ENCODE results near the gene RTF2. TPM values are rescaled to one million over a fixed set of nuclear protein-coding genes. Genes with fewer than 3 reads are reported as not detected.

RTF2 gene
- polyA plus RNA-seq, 1 donor from 2014 or later: 127 TPM

DNA sequence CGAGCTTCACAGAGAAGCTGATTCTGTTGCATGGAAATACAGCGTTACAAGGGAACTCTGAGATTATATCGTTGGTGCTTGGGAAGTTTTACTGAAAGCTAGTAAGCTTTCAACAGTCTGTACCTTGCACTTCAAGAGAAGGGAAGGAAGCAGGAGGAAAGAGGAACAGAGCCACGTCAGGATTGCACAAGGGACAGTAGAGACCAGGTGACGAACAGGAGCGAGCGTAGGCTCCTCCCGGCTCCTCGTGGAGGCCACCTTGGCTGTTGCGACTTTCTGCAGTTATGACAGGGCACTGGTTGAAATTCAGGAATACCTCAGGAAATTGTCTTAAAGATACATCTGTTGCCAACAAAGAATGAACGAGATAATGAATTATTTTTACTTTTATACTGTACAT is 18.8 kb downstream of the RTF2 start:
- no peaks in the 10 kb centered on the region for H3K9me2 ChIP-seq (ENCODE audit: insufficient read depth, low read length)
- no peak overlapping the region for H3K4me3 ChIP-seq (ENCODE audit: low read length)
- H3K79me2 ChIP-seq (replicated peaks; ENCODE audit: insufficient read depth, low read length): no peaks in the 10 kb centered on the region
- no peaks in the 10 kb centered on the region for H4K20me1 ChIP-seq (ENCODE audit: insufficient read depth)
- no peak overlapping the region for H3K4me2 ChIP-seq (ENCODE audit: low read length)
- no peak overlapping the region for H3K9ac ChIP-seq (ENCODE audit: low read length)
- H3F3A ChIP-seq (ENCODE audit: insufficient read depth, low read length, poor library complexity, severe bottlenecking): no peaks in the 10 kb centered on the region
- no peaks in the 10 kb centered on the region for H3K36me3 ChIP-seq (ENCODE audit: insufficient read depth, low read length)
- H2AFZ ChIP-seq (ENCODE audit: low read depth, low read length): no peak overlapping the region
- no peak for TF ChIP-seq TAF1 (IDR thresholded peaks at IDR 0.05; ENCODE audit: low read depth)
- TF ChIP-seq, protein P1, sequence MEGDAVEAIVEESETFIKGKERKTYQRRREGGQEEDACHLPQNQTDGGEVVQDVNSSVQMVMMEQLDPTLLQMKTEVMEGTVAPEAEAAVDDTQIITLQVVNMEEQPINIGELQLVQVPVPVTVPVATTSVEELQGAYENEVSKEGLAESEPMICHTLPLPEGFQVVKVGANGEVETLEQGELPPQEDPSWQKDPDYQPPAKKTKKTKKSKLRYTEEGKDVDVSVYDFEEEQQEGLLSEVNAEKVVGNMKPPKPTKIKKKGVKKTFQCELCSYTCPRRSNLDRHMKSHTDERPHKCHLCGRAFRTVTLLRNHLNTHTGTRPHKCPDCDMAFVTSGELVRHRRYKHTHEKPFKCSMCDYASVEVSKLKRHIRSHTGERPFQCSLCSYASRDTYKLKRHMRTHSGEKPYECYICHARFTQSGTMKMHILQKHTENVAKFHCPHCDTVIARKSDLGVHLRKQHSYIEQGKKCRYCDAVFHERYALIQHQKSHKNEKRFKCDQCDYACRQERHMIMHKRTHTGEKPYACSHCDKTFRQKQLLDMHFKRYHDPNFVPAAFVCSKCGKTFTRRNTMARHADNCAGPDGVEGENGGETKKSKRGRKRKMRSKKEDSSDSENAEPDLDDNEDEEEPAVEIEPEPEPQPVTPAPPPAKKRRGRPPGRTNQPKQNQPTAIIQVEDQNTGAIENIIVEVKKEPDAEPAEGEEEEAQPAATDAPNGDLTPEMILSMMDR (IDR thresholded peaks at IDR 0.05; ENCODE audit: poor library complexity, severe bottlenecking): no peak
- no peak for TF ChIP-seq EZH2 (IDR thresholded peaks at IDR 0.05; ENCODE audit: borderline replicate concordance, insufficient read depth, low read length, poor library complexity, severe bottlenecking)
- TF ChIP-seq EP300 (conservative IDR thresholded peaks at IDR 0.05; ENCODE audit: poor library complexity, severe bottlenecking): no peak
- TF ChIP-seq, protein P2, sequence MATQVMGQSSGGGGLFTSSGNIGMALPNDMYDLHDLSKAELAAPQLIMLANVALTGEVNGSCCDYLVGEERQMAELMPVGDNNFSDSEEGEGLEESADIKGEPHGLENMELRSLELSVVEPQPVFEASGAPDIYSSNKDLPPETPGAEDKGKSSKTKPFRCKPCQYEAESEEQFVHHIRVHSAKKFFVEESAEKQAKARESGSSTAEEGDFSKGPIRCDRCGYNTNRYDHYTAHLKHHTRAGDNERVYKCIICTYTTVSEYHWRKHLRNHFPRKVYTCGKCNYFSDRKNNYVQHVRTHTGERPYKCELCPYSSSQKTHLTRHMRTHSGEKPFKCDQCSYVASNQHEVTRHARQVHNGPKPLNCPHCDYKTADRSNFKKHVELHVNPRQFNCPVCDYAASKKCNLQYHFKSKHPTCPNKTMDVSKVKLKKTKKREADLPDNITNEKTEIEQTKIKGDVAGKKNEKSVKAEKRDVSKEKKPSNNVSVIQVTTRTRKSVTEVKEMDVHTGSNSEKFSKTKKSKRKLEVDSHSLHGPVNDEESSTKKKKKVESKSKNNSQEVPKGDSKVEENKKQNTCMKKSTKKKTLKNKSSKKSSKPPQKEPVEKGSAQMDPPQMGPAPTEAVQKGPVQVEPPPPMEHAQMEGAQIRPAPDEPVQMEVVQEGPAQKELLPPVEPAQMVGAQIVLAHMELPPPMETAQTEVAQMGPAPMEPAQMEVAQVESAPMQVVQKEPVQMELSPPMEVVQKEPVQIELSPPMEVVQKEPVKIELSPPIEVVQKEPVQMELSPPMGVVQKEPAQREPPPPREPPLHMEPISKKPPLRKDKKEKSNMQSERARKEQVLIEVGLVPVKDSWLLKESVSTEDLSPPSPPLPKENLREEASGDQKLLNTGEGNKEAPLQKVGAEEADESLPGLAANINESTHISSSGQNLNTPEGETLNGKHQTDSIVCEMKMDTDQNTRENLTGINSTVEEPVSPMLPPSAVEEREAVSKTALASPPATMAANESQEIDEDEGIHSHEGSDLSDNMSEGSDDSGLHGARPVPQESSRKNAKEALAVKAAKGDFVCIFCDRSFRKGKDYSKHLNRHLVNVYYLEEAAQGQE (IDR thresholded peaks at IDR 0.05; ENCODE audit: borderline replicate concordance): no peak
- no peak for TF ChIP-seq MXI1 (conservative IDR thresholded peaks at IDR 0.05; ENCODE audit: poor library complexity, severe bottlenecking)
- TF ChIP-seq SMC3 (conservative IDR thresholded peaks at IDR 0.05; ENCODE audit: poor library complexity): no peak
- TF ChIP-seq RAD21 (conservative IDR thresholded peaks at IDR 0.05): no peak
- TF ChIP-seq POLR2AphosphoS5 (IDR thresholded peaks at IDR 0.05): no peak
- no peak overlapping the region for H3K27ac ChIP-seq (ENCODE audit: low read length)
- H3K9me3 ChIP-seq (ENCODE audit: low read length): no peaks in the 10 kb centered on the region
- H3K27me3 ChIP-seq (ENCODE audit: insufficient read depth, low read depth, low read length): no peaks in the 10 kb centered on the region

DNA sequence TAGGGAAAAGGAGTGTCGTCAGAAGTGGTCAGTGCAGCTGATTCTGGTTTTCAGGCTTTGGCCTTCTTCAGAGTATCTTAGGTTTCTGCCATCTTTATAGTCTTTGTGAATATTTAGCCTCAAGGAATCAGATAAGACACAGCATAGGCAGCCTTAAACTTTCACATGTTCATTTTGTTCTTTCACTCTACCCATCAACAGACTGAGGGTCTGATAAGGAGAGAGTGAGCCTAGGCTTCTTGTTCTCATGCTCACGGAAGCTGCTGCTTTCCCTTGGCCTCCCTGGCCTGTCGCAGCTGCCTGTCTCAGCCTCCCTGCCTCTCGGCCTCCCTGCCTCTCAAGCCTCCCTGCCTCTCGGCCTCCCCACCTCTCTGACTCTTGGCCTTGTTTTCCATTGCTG is 20.1 kb downstream of the RTF2 start:
- Histone ChIP-seq H3K27ac (ENCODE audit: low read length) (no peak overlapping the region), H3K4me3 (ENCODE audit: low read length) (no peak overlapping the region), H3F3A (ENCODE audit: insufficient read depth, low read length, poor library complexity, severe bottlenecking) (no peaks in the 10 kb centered on the region), H3K9me2 (ENCODE audit: insufficient read depth, low read length) (no peaks in the 10 kb centered on the region), H4K20me1 (ENCODE audit: insufficient read depth) (no peaks in the 10 kb centered on the region), H3K27me3 (ENCODE audit: insufficient read depth, low read depth, low read length) (no peaks in the 10 kb centered on the region), H2AFZ (ENCODE audit: low read depth, low read length) (no peak overlapping the region), H3K4me2 (ENCODE audit: low read length) (no peak overlapping the region), H3K36me3 (ENCODE audit: insufficient read depth, low read length) (no peaks in the 10 kb centered on the region), H3K9me3 (ENCODE audit: low read length) (no peaks in the 10 kb centered on the region), H3K79me2 (replicated peaks; ENCODE audit: insufficient read depth, low read length) (no peaks in the 10 kb centered on the region), H3K9ac (ENCODE audit: low read length) (no peak overlapping the region)
- TF ChIP-seq, protein P2 (IDR thresholded peaks at IDR 0.05; ENCODE audit: borderline replicate concordance): no peak
- no peak for TF ChIP-seq SMC3 (conservative IDR thresholded peaks at IDR 0.05; ENCODE audit: poor library complexity)
- no peak for TF ChIP-seq RAD21 (conservative IDR thresholded peaks at IDR 0.05)
- TF ChIP-seq, protein P1 (IDR thresholded peaks at IDR 0.05; ENCODE audit: poor library complexity, severe bottlenecking): no peak
- TF ChIP-seq EP300 (conservative IDR thresholded peaks at IDR 0.05; ENCODE audit: poor library complexity, severe bottlenecking): no peak
- no peak for TF ChIP-seq POLR2AphosphoS5 (IDR thresholded peaks at IDR 0.05)
- no peak for TF ChIP-seq EZH2 (IDR thresholded peaks at IDR 0.05; ENCODE audit: borderline replicate concordance, insufficient read depth, low read length, poor library complexity, severe bottlenecking)
- no peak for TF ChIP-seq MXI1 (conservative IDR thresholded peaks at IDR 0.05; ENCODE audit: poor library complexity, severe bottlenecking)
- no peak for TF ChIP-seq TAF1 (IDR thresholded peaks at IDR 0.05; ENCODE audit: low read depth)
